ENCODE data around the gene IGLL5.
"Not testable (repeated sequence)": the region's sequence is repeated elsewhere in the genome, so short reads cannot be mapped to it uniquely, and the experiment has no call there.

The IGLL5 gene

DNA sequence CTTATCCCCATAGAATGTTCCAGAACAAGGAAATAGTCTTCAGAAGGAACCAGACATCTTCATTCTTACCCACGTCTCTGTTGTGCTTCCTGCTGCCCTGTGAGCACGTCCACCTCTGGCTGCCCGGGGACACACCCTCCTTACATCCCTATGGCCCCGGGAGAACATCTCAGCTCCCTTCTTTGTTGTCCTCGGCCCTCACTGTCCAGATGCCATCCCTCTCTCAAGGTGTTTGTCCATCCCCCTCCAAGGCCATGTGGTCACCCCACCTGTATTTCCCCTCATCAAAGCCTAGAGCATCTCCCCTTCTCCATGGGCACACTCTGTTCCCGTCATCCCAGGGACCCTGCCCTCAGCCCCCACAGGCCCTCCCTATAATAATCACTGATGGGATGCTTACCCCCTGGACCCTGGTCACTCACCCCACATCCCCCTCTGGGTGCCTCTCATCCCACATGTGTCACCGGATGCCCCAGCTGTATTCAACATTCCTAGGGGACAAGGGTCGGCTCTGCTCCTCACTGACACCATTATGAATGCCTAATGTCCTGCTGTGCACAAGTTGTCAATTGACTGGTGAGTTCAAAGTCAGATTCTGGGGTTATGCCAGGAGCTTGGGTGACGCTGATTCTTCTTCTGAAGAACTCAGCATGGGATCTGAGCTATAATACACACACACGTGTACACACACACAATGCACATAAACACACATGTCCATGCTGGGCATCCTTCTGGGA lies 28.8 kb downstream of the IGLL5 start:
- no peak for DNase-seq

GRCh38 chr22:22916952-22917290 lies 29.3 kb downstream of the IGLL5 start:
- DNase-seq = no peak

DNA sequence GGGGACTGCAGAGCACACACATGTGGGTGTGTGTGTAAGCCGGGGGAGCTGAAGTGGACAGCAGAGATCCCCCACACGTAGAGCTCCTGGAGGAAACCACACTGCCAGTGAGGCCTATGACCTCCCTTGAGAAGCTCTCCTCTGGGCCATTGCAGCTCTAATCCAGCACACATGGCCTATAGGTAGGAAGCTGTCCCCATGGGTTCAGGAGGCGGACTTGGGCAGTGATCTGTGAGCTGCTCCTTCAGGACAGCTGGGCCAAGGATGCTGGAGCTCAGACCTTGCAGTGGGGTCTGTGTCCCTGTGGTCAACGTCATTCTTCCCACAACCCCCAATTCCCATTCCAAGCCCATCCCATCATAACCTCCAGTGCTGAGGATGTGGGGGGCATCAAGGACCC lies 29.8 kb downstream of the IGLL5 start:
- no peak for DNase-seq

- no peak for DNase-seq
Observed at GRCh38 chr22:22918297-22918965, 30.8 kb downstream of the IGLL5 start.

DNA sequence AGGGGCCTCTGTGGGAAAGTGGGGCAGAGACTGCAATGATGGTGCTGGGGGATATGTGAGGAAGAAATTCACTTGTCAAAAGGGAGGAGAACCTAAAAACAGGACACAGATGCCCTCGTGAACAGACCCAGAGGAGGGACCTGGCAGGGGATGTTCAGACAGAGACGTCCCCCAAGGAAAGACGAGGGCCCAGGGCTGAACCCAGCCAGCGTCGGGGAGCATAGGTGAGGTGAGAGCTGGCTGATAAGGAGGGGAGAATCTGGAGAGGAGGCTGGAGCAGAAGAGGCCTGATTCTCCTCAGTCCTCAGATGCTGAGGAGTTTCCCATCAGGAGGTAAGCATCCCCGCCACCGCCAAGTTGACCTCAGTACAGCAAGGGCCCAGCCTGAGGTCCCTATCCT lies 31.4 kb downstream of the IGLL5 start:
- no peak for DNase-seq

- DNase-seq = no peak
Observed at GRCh38 chr22:22920104-22920654, 32.6 kb downstream of the IGLL5 start.

DNA sequence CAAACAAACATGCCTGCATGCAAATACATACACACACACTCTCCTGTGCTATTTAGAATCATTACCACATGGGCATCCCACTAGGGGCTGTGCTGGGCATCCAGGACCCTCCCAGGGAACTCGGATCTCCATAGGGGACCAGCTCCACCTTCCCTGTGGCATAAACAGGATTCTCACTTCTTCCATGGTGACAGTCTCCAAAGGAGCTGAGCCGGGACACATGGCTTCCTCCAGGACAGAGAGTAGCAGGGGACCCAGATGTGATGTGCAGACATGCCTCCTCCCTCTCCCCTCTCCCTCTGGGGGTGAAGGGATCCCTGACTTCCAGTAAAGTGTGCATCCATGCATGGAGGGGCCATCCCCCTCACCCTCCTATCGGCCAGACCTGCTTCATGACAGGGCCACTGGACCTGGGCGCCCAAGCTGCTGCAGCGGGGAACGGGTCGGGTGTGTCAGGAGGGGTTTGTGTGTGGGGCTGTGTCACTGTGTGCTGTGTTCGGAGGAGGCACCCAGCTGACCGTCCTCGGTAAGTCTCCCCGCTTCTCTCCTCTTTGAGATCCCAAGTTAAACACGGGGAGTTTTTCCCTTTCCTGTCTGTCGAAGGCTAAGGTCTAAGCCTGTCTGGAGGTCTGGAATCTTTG lies 33.4 kb downstream of the IGLL5 start:
- DNase-seq = no peak

GRCh38 chr22:22921575-22921974 lies 34.0 kb downstream of the IGLL5 start:
- no peak for DNase-seq

GRCh38 chr22:22922092-22922953 lies 34.7 kb downstream of the IGLL5 start:
- not testable (repeated sequence) for DNase-seq

DNA sequence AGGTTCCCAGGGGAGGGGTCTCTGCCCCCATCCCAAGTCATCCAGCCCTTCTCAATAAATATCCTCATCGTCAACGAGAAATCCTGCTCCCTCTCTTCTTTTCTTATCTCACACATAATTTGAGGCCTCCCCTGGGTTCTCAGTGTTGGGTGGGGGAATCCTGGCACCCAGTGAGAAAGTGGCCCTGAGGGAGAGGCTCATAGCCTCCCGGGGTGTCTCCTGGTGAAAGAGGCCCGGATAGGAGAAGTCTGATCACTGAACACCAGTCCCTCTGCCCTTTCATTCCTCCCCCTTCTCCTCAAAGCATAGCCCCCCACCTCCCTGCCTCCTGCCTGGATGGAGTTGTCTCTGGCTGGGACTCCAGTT lies 35.3 kb downstream of the IGLL5 start:
- no peak for DNase-seq

DNA sequence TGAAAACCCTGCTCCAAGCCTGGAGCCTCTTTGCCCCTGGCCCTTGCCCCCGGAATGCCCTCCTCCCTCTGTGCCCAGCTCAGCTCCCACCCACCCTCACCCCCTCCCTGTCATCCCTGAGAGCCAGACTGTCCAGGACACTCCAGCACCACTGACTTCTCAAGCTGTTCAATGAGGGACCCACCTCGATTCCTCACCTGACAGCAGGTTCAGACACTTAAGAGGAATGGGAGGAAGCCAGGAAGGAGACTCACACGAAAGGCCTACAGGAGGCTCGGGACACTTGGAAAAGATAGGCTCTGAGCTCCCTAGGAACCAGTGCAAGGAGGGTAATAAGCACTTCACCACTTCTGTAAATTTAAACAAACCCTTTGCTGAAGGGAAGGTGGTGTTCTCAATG lies 35.8 kb downstream of the IGLL5 start:
- DNase-seq = no peak

GRCh38 chr22:22923930-22924329 lies 36.3 kb downstream of the IGLL5 start:
- DNase-seq = no peak

DNA sequence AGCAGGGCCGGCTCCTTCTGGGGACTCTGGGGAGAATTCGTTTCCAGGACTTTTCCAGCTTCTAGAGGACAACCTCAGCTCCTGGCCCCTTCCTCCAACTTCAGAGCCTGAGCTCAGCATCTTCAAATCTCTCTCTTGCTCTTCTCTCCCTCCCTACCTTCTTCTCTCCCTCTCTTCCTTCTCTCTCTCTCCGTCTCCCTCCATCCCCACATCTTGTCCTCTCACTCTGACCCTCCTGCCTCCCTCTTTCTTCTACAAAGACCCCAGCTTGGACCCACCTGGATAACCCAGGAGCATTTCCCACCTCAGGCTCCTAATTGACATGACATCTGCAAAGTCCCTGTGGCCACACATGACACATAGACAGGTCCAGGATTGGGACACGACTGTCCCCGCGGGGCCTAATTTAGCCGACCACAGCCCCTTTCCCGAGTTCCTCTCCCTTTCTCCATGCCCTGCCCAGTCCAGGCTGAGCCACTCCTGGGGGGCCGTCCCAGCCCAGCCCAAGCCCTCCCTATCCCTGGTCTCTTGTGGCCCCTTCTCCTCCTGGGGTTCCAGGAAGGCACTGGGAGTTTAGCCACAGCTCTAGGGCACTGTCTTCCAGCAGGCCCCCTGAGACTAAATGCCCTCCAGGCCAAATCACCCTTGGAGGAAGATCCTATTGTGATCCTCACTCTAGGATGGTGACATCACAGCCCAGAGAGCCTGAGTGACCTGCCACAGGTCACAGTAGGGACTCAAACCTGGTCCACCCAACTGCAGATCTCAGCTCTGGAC lies 36.9 kb downstream of the IGLL5 start:
- no peak for DNase-seq

- no peak for DNase-seq
Observed at GRCh38 chr22:22925146-22925804, 37.7 kb downstream of the IGLL5 start.

DNA sequence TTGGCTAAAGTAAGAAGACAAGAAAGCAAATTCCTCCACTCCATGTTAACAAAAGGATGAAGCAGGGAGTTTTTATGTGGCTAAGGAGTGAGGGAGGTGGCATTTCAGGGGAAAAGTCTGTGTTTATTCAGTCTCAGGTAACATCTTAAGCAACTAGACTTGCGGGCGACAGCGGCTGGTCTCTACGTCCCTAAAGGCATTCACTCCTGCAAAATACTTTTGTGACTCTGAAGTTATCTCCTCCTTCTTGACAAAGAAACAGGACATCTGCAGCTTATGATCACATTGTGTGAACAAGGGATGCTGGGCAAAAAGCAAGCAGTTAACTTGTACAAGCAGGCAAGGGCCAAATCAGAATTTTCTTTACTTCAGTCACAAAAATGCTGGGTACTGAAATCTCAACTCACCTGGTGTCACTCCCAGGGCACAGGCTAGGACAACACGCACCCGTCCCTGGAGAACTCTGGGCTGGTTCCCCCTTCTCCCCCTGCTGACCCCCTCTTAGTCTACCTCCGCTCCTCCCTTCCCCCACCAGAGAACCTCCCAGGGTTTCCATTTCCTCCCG lies 38.3 kb downstream of the IGLL5 start:
- DNase-seq = no peak

DNA sequence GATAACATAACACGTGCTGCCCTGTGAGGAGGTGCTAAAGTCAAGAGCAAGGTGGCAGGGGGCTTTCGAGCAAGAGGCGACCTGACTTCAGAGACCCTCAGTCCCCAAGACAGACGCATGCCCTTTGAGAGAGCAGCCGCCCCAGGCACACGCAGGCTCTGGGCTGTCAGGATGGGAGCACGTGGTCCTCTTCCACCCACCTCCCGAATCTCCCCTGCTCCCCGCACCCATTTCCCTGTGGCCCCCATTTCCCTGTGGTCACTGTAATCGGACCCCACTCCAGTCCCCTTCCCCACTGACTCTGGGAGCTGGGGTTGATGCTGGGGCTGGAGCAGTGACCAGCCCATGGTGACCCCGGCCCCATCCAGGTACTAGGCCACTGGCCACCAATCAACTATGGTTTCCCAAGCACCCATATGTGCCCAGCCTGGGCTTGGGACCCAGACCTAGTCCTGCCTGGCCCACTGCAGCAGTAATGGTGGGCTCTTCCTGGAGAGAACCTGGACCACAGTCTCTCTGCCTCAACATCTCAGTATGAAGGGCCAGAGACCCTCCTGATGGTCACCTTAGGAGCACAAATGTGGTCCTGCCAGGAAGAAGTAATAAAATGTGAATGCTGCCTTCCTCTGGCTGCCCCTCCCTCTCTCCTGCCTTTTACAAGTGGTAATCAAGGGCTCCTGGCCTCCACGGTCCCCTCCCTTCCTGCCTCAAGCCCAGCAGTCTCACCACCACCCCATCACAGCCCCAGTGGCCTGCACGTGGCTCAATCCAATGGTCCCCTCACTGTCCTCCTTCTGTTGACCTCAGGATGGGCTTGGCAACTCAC lies 39.0 kb downstream of the IGLL5 start:
- DNase-seq = no peak

DNA sequence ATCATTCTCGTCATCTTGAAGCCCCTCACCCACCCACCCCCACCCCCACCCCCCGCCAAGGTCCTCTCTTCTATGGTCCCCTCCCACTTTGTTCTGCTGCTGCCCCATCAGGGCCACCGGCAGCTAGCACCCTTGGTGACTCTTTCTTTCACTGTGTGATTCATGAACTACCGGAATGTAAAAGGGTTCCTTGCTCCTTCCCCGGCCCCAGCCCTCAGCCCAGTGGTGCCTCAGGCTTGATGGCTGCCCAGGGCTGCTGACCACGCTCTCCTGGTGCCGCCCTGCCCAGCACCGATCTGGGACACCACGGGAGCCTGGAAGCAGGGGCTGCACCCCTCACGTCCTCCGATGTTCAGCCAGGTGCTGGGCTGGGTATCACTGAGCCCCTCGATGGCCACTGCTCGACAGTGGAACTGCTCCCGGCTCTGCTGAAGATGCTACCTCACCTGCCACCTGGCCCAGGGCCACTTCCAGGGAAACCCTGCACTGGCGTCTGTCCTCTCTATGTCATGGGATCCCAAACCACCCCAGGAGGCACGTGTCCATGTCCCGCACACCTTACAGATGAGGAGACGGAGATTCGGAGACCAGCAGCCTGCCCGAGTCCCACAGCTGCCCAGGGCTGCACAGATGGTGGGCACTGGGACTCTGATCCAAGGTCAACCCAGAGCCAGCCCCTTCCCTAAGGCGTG lies 39.7 kb downstream of the IGLL5 start:
- DNase-seq = no peak

GRCh38 chr22:22927888-22928665 lies 40.5 kb downstream of the IGLL5 start:
- no peak for DNase-seq

All from NCI-H748 treated with DMSO at 0.1 percent for 48 hours (cell line).